Smooth muscle cell of the coronary artery (primary cell): ENCODE results near the gene CEBPG. TPM values are rescaled to one million over a fixed set of nuclear protein-coding genes. Genes with fewer than 3 reads are reported as not detected.

Experiments
- total RNA-seq: library from RNA; depleted of rRNA; stranded (reverse); fragments of >200 nt; gene quantifications from 2 replicates; pipeline ENCODE4 v1.2.3, GENCODE V29; 2014; ENCODE audit warnings: low replicate concordance

Gene CEBPG
- 11.8 and 34.4 TPM in 2 replicates for total RNA-seq

DNA sequence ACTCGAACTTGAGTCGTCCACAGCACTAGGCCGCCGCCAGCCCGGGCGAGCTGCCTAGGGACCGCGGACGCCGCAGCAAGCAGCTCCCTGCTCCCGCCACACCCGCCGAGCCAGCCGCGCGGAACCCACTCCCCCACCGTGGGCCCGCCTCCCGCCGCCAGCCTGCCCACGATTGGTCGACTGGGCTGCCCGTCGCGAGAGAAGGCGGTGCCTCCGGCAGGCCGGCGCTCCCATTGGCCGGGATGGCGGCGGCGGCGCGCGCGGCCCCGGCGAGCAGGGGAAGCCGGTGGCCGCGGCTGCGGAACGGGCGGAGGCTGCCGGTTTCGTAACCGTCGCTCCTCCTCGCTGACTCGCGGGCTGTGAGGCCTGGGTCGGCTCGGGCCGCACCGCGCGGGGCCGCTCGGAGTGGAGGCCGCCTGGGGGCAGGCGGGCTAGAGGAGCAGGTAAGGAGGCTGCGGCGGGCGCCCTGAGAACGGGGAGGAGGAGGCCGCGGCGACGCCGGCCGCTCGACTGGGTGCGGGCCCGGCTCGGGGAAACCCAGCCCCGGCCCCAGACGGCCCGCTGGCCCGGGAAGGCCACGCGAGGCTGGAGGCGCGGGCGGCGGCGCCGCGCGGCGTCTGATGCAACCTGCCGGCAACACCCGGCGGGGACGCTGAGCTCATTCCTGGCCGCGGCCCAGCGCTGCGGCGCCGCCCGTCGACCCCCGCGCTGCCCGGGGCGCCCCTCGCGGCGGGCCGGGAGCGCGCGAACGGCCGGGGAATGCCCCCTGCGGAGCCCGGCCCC, at the start of gene CEBPG:
Gene CEBPG (plus strand): TSS at position 257 of the 783 bp plus-strand sequence. CDS start 5,531 bp downstream, outside the sequence.

Other genes with a start within 250 kb of the CEBPG start
- not detected in 2 replicates for gene WDR88, start 241.6 kb upstream of the CEBPG start, total RNA-seq
- 19.8 and 35.6 TPM in 2 replicates for gene LRP3, start 179.4 kb upstream of the CEBPG start, total RNA-seq
- gene SLC7A10, start 147.9 kb upstream of the CEBPG start, total RNA-seq = not detected in 2 replicates
- 0.12 TPM in 1 of 2 replicates, not detected in the other for gene CEBPA, start 71.2 kb upstream of the CEBPG start, total RNA-seq
- 69.5 and 108 TPM in 2 replicates for gene PEPD, start 148.1 kb downstream of the CEBPG start, total RNA-seq
- gene CHST8, start 248.2 kb downstream of the CEBPG start, total RNA-seq = 0.12 TPM in 1 of 2 replicates, not detected in the other